Stimulated activated CD8-positive, alpha-beta memory T cell treated with anti-CD3 and anti-CD28 coated beads, Interleukin-12 subunit alpha, Interleukin-12 subunit beta, amount 100 ng/mL, for 4 hours (primary cell): Measurements from ENCODE around the gene STK10.
"Not testable (repeated sequence)": the region's sequence is repeated elsewhere in the genome, so short reads cannot be mapped to it uniquely, and the experiment has no call there.

Experiments
- DNase-seq: peaks from one replicate; pipeline ENCODE4 v3.0.0-alpha.2; 2020; ENCODE audit warnings: low read depth

STK10 gene

GRCh38 chr5:172165465-172165864 lies 22.6 kb downstream of the STK10 start:
- no peak for DNase-seq

- DNase-seq = no peak
Observed at GRCh38 chr5:172164769-172165212, 23.2 kb downstream of the STK10 start.

GRCh38 chr5:172163346-172163745 lies 24.7 kb downstream of the STK10 start:
- no peak for DNase-seq

- DNase-seq = no peak
Observed at GRCh38 chr5:172162987-172163343, 25.1 kb downstream of the STK10 start.

GRCh38 chr5:172162323-172162986 lies 25.6 kb downstream of the STK10 start:
- no peak for DNase-seq

- no peak for DNase-seq
Observed at GRCh38 chr5:172160506-172160905, 27.5 kb downstream of the STK10 start.

GRCh38 chr5:172159016-172159415 lies 29.0 kb downstream of the STK10 start:
- no peak for DNase-seq

GRCh38 chr5:172156541-172156994 lies 31.5 kb downstream of the STK10 start:
- no peak for DNase-seq

- not testable (repeated sequence) for DNase-seq
Observed at GRCh38 chr5:172155101-172155500, 32.9 kb downstream of the STK10 start.

- no peak for DNase-seq
Observed at GRCh38 chr5:172153695-172154094, 34.3 kb downstream of the STK10 start.

GRCh38 chr5:172151661-172152210 lies 36.3 kb downstream of the STK10 start:
- no peak for DNase-seq

GRCh38 chr5:172150514-172151425 lies 37.3 kb downstream of the STK10 start:
- no peak for DNase-seq

GRCh38 chr5:172149481-172149880 lies 38.5 kb downstream of the STK10 start:
- not testable (repeated sequence) for DNase-seq

- DNase-seq = no peak
Observed at GRCh38 chr5:172149073-172149472, 39.0 kb downstream of the STK10 start.

GRCh38 chr5:172148381-172148780 lies 39.6 kb downstream of the STK10 start:
- DNase-seq = no peak

GRCh38 chr5:172147857-172148256 lies 40.2 kb downstream of the STK10 start:
- DNase-seq = no peak

- DNase-seq = no peak
Observed at GRCh38 chr5:172146748-172147092, 41.3 kb downstream of the STK10 start.

GRCh38 chr5:172145870-172146747 lies 41.9 kb downstream of the STK10 start:
- DNase-seq = no peak

GRCh38 chr5:172144931-172145869 lies 42.8 kb downstream of the STK10 start:
- DNase-seq = no peak

- no peak for DNase-seq
Observed at GRCh38 chr5:172144291-172144815, 43.7 kb downstream of the STK10 start.

GRCh38 chr5:172143875-172144274 lies 44.1 kb downstream of the STK10 start:
- DNase-seq = no peak
